GM23248 (cell line): Measurements from ENCODE around the gene CD177. TPM values are rescaled to one million over a fixed set of nuclear protein-coding genes. Genes with fewer than 3 reads are reported as not detected.
"Not testable (repeated sequence)": the region's sequence is repeated elsewhere in the genome, so short reads cannot be mapped to it uniquely, and the experiment has no call there.

Experiments
- DNase-seq: peaks from one replicate; pipeline ENCODE4 v3.0.0-alpha.2; 2015
- H2AFZ ChIP-seq: fragments of 200-600 bp; sonication (generic); 2 replicates; pipeline ENCODE4 v1.6.1; 2016; ENCODE audit warnings: antibody characterized with exemption
- H3F3A ChIP-seq: fragments of 200-600 bp; sonication (generic); 2 replicates; pipeline ENCODE4 v1.6.1; 2016; ENCODE audit warnings: mild to moderate bottlenecking, antibody characterized with exemption, mixed run types; ENCODE audit not compliant: insufficient read depth
- H3K27ac ChIP-seq: fragments of 200-600 bp; sonication (generic); 2 replicates; pipeline ENCODE4 v1.5.1; 2016; ENCODE audit warnings: mild to moderate bottlenecking
- H3K27me3 ChIP-seq: fragments of 200-600 bp; sonication (generic); replicated peaks from 2 replicates; pipeline ENCODE4 v1.6.1; 2016; ENCODE audit warnings: mild to moderate bottlenecking; ENCODE audit not compliant: insufficient read depth
- H3K36me3 ChIP-seq: fragments of 200-600 bp; sonication (generic); 2 replicates; pipeline ENCODE4 v1.6.1; 2016; ENCODE audit warnings: low read depth, mild to moderate bottlenecking
- H3K4me1 ChIP-seq: fragments of 200-600 bp; sonication (generic); 2 replicates; pipeline ENCODE4 v1.6.1; 2016; ENCODE audit warnings: mild to moderate bottlenecking; ENCODE audit not compliant: insufficient read depth
- H3K4me2 ChIP-seq: fragments of 200-600 bp; sonication (generic); one replicate; pipeline ENCODE4 v1.6.1; 2016; ENCODE audit warnings: mild to moderate bottlenecking; ENCODE audit not compliant: unreplicated experiment
- H3K4me3 ChIP-seq: fragments of 200-600 bp; sonication (generic); 2 replicates; pipeline ENCODE4 v1.5.1; 2016; ENCODE audit warnings: mild to moderate bottlenecking
- H3K79me2 ChIP-seq: fragments of 200-600 bp; sonication (generic); 2 replicates; pipeline ENCODE4 v1.6.1; 2016; ENCODE audit warnings: mild to moderate bottlenecking; ENCODE audit not compliant: insufficient read depth
- H3K9ac ChIP-seq: fragments of 200-600 bp; sonication (generic); 2 replicates; pipeline ENCODE4 v1.6.1; 2016; ENCODE audit warnings: mild to moderate bottlenecking
- H3K9me2 ChIP-seq: fragments of 200-600 bp; sonication (generic); 2 replicates; pipeline ENCODE4 v1.6.1; 2016; ENCODE audit warnings: mixed run types, mild to moderate bottlenecking, moderate library complexity; ENCODE audit not compliant: insufficient read depth
- H3K9me3 ChIP-seq: fragments of 200-600 bp; sonication (generic); one replicate; pipeline ENCODE4 v1.6.1; 2017; ENCODE audit warnings: low read depth
- H4K20me1 ChIP-seq: fragments of 200-600 bp; sonication (generic); 2 replicates; pipeline ENCODE4 v1.6.0; 2016; ENCODE audit not compliant: insufficient read depth
- EZH2 ChIP-seq: fragments of 200-600 bp; sonication (generic); IDR thresholded peaks from 2 replicates; pipeline ENCODE4 v1.6.1; 2018; ENCODE audit warnings: antibody characterized with exemption, mild to moderate bottlenecking; ENCODE audit not compliant: insufficient read depth, poor library complexity, severe bottlenecking
- EZH2phosphoT487 ChIP-seq: fragments of 200-600 bp; sonication (generic); IDR thresholded peaks from 2 replicates; pipeline ENCODE4 v1.6.1; 2018; ENCODE audit warnings: antibody characterized with exemption, moderate library complexity, mild to moderate bottlenecking, low read depth; ENCODE audit not compliant: insufficient read depth
- WGBS, 2 experiments: methylation state at CpG; one replicate each; pipeline ENCODE4 v1.1.6; 2015 to 2017; ENCODE audit warnings: low lambda C conversion rate in 2 of 2, low coverage in 1 of 2; ENCODE audit errors: missing lambda C conversion rate in 2 of 2; 5-methylcytosine and 5-hydroxymethylcytosine counted together
- in situ Hi-C: fragments of 300-500 bp; cut with MboI; formaldehyde crosslinking; loops from 2 replicates; pipeline ENCODE4 v1.15.0; 2020
- polyA plus RNA-seq: library from polyadenylated mRNA; unstranded; fragments of >200 nt; fragmentation: Nextera tagmentation; extraction: Ambion mirVana; gene quantifications from 2 replicates; pipeline ENCODE4 v1.2.1, GENCODE V29; 2016
- total RNA-seq: library from RNA; depleted of rRNA; stranded (reverse); fragments of >200 nt; shearing (Covaris generic); gene quantifications from 2 replicates; pipeline ENCODE4 v1.2.3, GENCODE V29; 2014

CD177 gene
- total and polyA plus RNA-seq, 2 experiments from 2014 or later = 0.32 to 0.36 TPM

GRCh38 chr19:43362745-43363144 lies 9.3 kb downstream of the CD177 start:
- Histone ChIP-seq H3K36me3 (no peaks in the 10 kb centered on the region), H3K4me1 (no peaks in the 10 kb centered on the region; the same call in 1 of the 2 replicates), H3K9ac (no peak overlapping the region), H2AFZ (no peak overlapping the region), H3K27me3 (peaks cover 10% of the 10 kb centered on the region; the same call in 1 of the 2 replicates), H4K20me1 (no peaks in the 10 kb centered on the region), H3K9me3 (no peaks in the 10 kb centered on the region), H3K9me2 (no peaks in the 10 kb centered on the region), H3F3A (no peaks in the 10 kb centered on the region), H3K27ac (no peak overlapping the region), H3K4me2 (no peak overlapping the region), H3K79me2 (no peaks in the 10 kb centered on the region), H3K4me3 (no peak overlapping the region)
- in situ Hi-C loops = no loop called here
- no peak for TF ChIP-seq EZH2
- TF ChIP-seq EZH2phosphoT487 = no peak
- 47 to 62% methylated on average over 11 of the region's 11 CpGs for WGBS, 2 experiments
- DNase-seq = no peak

- H3K4me3 ChIP-seq, H3K4me1 ChIP-seq, H3K36me3 ChIP-seq, H3K79me2 ChIP-seq, H4K20me1 ChIP-seq, H3K9me2 ChIP-seq, H2AFZ ChIP-seq, H3K9ac ChIP-seq, H3K27ac ChIP-seq, in situ Hi-C loops, H3K9me3 ChIP-seq, H3K4me2 ChIP-seq, DNase-seq, H3F3A ChIP-seq: not testable (repeated sequence)
- WGBS, 2 experiments = 59 to 65% methylated on average over 5 of the region's 9 CpGs
- peaks cover 16% of the 10 kb centered on the region for H3K27me3 ChIP-seq
Measured at GRCh38 chr19:43365677-43366076, 12.2 kb downstream of the CD177 start.

- H3K4me3 ChIP-seq = no peak overlapping the region
- no peaks in the 10 kb centered on the region for H3F3A ChIP-seq
- no peak overlapping the region for H3K4me2 ChIP-seq
- in situ Hi-C loops = no loop called here
- no peaks in the 10 kb centered on the region for H4K20me1 ChIP-seq
- H3K27me3 ChIP-seq = peaks cover 22% of the 10 kb centered on the region
- no peak for DNase-seq
- TF ChIP-seq EZH2 (no peak), EZH2phosphoT487 (no peak)
- no peaks in the 10 kb centered on the region for H3K36me3 ChIP-seq
- no peak overlapping the region for H3K27ac ChIP-seq
- no peak overlapping the region for H2AFZ ChIP-seq
- no peaks in the 10 kb centered on the region for H3K9me2 ChIP-seq
- H3K79me2 ChIP-seq = no peaks in the 10 kb centered on the region
- H3K9ac ChIP-seq = no peak overlapping the region
- H3K9me3 ChIP-seq = no peaks in the 10 kb centered on the region
- 53 to 61% methylated on average over 2 of the region's 2 CpGs for WGBS, 2 experiments
- H3K4me1 ChIP-seq = no peaks in the 10 kb centered on the region
Measured at GRCh38 chr19:43367822-43368221, 14.3 kb downstream of the CD177 start.

GRCh38 chr19:43368897-43369296 lies 15.4 kb downstream of the CD177 start:
- in situ Hi-C loops, H3K4me1 ChIP-seq, H3K9me3 ChIP-seq, H4K20me1 ChIP-seq, H3K9ac ChIP-seq, DNase-seq, H2AFZ ChIP-seq, H3K36me3 ChIP-seq, H3K79me2 ChIP-seq, H3K27ac ChIP-seq, H3F3A ChIP-seq, H3K4me3 ChIP-seq, H3K9me2 ChIP-seq, H3K4me2 ChIP-seq: not testable (repeated sequence)
- peaks cover 22% of the 10 kb centered on the region for H3K27me3 ChIP-seq
- 63 to 71% methylated on average over 5 to 7 of the region's 9 CpGs for WGBS, 2 experiments

- no peak for DNase-seq
- H3K27me3 ChIP-seq = peaks cover 12% of the 10 kb centered on the region
- TF ChIP-seq EZH2phosphoT487 (no peak), EZH2 (no peak)
- 60 to 65% methylated on average over 8 of the region's 8 CpGs for WGBS, 2 experiments
- no peak overlapping the region for H3K4me2 ChIP-seq
- H2AFZ ChIP-seq = no peak overlapping the region
- H3K4me3 ChIP-seq = no peak overlapping the region
- H3K9ac ChIP-seq = no peak overlapping the region
- in situ Hi-C loops = no loop called here
- no peaks in the 10 kb centered on the region for H3K4me1 ChIP-seq
- H3K9me3 ChIP-seq = no peaks in the 10 kb centered on the region
- no peaks in the 10 kb centered on the region for H4K20me1 ChIP-seq
- H3K27ac ChIP-seq = no peak overlapping the region
- no peaks in the 10 kb centered on the region for H3K9me2 ChIP-seq
- no peaks in the 10 kb centered on the region for H3K36me3 ChIP-seq
- H3F3A ChIP-seq = no peaks in the 10 kb centered on the region
- H3K79me2 ChIP-seq = no peaks in the 10 kb centered on the region
Measured at GRCh38 chr19:43371909-43372308, 18.4 kb downstream of the CD177 start.
